ENCODE results near the gene PPAN. TPM values are rescaled to one million over a fixed set of nuclear protein-coding genes. Genes with fewer than 3 reads are reported as not detected.

Gene PPAN
- total RNA-seq, 1 experiment from 2014 or later: 101 TPM

DNA sequence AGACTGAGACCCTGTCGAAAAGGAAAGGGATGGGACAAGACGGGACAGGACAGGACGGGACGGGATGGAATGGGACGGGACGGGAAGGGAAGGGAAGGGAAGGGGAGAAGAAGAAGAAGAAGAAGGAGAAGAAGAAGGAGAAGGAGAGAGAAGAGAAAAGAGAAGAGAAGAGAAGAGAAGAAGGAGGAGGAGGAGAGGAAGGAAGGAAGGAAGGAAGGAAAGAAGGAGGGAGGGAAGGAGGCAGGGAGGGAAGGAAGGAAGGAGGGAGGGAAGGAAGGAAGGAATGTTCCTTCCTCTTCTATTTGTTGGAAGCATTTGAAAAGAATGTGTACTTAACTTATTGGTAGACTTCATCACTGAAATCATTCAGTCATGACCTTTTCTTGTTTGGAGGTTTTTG is 29.6 kb upstream of the PPAN start (continued):
- no peak for TF ChIP-seq REST (IDR thresholded peaks at IDR 0.05; ENCODE audit: low read depth)
- TF ChIP-seq FOSL1 (IDR thresholded peaks at IDR 0.05; ENCODE audit: low read depth): no peak
- TF ChIP-seq, protein P1, sequence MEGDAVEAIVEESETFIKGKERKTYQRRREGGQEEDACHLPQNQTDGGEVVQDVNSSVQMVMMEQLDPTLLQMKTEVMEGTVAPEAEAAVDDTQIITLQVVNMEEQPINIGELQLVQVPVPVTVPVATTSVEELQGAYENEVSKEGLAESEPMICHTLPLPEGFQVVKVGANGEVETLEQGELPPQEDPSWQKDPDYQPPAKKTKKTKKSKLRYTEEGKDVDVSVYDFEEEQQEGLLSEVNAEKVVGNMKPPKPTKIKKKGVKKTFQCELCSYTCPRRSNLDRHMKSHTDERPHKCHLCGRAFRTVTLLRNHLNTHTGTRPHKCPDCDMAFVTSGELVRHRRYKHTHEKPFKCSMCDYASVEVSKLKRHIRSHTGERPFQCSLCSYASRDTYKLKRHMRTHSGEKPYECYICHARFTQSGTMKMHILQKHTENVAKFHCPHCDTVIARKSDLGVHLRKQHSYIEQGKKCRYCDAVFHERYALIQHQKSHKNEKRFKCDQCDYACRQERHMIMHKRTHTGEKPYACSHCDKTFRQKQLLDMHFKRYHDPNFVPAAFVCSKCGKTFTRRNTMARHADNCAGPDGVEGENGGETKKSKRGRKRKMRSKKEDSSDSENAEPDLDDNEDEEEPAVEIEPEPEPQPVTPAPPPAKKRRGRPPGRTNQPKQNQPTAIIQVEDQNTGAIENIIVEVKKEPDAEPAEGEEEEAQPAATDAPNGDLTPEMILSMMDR (IDR thresholded peaks at IDR 0.05 in 2 of 3, conservative IDR thresholded peaks at IDR 0.05 in 1 of 3; ENCODE audit: borderline replicate concordance in 1 of 3, insufficient read depth in 1 of 3, low read depth in 2 of 3, low read length in 2 of 3): no peak
- no peak for TF ChIP-seq EGR1 (IDR thresholded peaks at IDR 0.05; ENCODE audit: low read depth)
- no peak for TF ChIP-seq EZH2phosphoT487 (IDR thresholded peaks at IDR 0.05; ENCODE audit: borderline replicate concordance)
- no peak for TF ChIP-seq POLR2A (IDR thresholded peaks at IDR 0.05; ENCODE audit: borderline replicate concordance, extremely low read depth, insufficient read depth, insufficient read length)

- Histone ChIP-seq H2AFZ (ENCODE audit: low read depth, low read length, poor library complexity, severe bottlenecking) (no peak overlapping the region), H3K4me1 (ENCODE audit: control insufficient read depth in 1 of 2, insufficient read depth in 2 of 2, low read length in 2 of 2) (peaks cover 0 to 2% of the 10 kb centered on the region in 2 experiments; a peak in 1 of 4 replicates), H3K27ac (ENCODE audit: low read depth, low read length) (no peak overlapping the region), H3K9me3 (ENCODE audit: control insufficient read depth in 1 of 2, insufficient read depth in 1 of 2, low read depth in 1 of 2, low read length in 2 of 2) (no peaks in the 10 kb centered on the region), H3K9ac (ENCODE audit: low read length) (no peak overlapping the region), H3K4me3 (replicated peaks in 1 of 2; ENCODE audit: low read depth in 1 of 2, low read length in 2 of 2) (no peak overlapping the region), H3K4me2 (ENCODE audit: low read length) (no peak overlapping the region), H3K36me3 (ENCODE audit: control insufficient read depth in 1 of 2, insufficient read depth in 2 of 2, low read length in 2 of 2) (no peaks in the 10 kb centered on the region), H4K20me1 (ENCODE audit: insufficient read depth) (no peaks in the 10 kb centered on the region), H3K9me2 (ENCODE audit: insufficient read depth) (no peaks in the 10 kb centered on the region), H3K79me2 (ENCODE audit: insufficient read depth, low read length) (no peaks in the 10 kb centered on the region), H3K27me3 (ENCODE audit: insufficient read depth, low read length) (peaks cover 3% of the 10 kb centered on the region; the same call in 1 of the 2 replicates)
- POLR2A ChIA-PET: no interaction called here
- RAD21 ChIA-PET (ENCODE audit: low non-redundant PET in 1 of 2, low total read pairs in 2 of 2, uncharacterized antibody in 2 of 2, unreplicated experiment in 2 of 2): no interaction called here
- intact Hi-C loops (cut with micrococcal nuclease): no loop called here
- no TSS peak for BruUV-seq (replicated peaks)
- CTCF ChIA-PET: interaction anchor here (0.6 kb wide), 1 partner anchor 168 kb away, joined by 4 read pairs; no protein-coding TSS in a partner anchor
- TF ChIP-seq ZBTB33 (IDR thresholded peaks at IDR 0.05; ENCODE audit: extremely low read depth, insufficient replicate concordance, low read length): no peak
- DNase-seq (ENCODE audit: low read depth, low spot score): no peak
- ATAC-seq: no peak
These were observed 27.8 kb upstream of the PPAN start for GRCh38 chr19:10078329-10078728.
